DLD1 (cell line): ENCODE results near the gene ATP2B2.

ENCODE experiments used
- in situ Hi-C: cut with HindIII; loops from 2 replicates; pipeline ENCODE4 v1.10.0; 2017; ENCODE audit warnings: low sequenced_read_pairs

Gene ATP2B2

DNA sequence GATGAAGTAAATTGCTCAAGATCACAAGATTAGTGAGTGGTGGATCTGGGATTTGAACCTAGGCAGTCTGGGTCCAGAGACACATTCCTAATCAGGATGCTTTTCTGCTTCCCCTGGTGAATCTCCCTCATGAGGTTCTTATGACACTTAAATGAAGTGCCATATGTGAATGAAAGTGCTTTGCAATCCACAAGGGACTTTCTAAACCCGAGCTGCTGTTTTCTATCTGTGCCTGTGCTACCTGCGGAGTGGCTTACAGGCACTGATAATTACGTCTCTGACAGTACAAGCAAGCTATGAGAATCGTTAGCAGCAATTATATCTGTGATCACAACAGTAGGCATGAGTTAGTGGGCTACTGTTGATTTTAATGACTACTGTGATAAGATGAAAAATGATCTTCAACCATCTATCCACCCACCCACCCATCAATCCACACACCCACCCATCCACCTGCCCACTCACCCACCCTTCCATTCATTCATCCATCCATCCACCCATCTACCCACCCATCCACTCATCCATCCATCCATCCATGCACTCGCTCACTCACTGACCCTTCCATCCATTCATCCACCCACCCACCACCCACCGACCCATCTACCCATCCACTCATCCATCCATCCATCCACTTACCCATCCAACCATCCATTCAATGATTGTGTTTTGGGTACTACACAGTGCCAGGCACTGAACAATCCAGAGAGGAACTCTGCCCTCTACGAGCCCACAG lies 51.8 kb downstream of the ATP2B2 start:
- in situ Hi-C loops: no loop called here

DNA sequence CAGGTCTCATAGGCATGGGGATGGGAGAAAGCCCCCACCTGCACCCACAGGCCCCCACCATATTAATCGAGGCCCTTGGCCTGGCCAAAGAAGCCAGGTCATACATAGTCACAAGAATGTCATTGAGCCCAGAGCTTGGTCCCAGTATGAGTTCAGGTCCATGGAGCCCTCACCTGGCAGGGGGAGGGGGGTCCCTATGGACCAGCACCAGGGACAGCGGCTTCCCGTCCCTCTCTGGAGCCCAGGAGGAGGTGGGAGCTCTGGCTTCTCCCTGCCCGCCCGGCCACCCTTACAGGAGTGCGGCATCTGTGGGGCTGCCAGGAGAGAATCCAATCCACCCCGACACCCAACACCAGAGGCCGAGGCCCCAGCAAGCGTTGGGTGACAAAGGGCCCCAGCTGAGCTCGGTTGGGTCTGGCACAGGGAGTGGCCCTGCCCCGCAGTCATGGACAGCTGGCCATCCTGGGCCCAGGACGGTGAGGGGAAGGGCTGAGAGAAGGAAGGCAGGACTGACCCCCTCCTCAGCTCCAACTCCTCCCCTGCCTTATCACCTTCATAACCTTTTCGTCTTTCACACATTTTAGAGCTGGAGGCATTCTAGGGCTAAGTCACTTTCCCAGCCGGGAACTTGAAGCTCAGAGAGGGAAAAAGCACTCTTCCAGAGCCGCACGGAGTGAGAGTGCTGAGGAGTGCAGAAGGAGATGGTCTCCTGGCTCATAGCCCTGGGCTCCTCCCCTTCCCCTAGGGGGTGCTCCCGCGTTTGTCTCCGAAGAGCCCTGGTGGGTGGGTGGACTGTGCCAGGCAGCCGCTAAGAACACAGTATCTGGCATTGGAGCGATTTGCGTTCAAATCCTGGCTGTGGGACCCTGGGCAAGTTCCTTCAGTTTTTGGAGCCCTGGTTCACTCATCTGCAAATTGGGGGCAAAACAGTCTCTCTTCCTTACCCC lies 54.6 kb downstream of the ATP2B2 start:
- in situ Hi-C loops: no loop called here

DNA sequence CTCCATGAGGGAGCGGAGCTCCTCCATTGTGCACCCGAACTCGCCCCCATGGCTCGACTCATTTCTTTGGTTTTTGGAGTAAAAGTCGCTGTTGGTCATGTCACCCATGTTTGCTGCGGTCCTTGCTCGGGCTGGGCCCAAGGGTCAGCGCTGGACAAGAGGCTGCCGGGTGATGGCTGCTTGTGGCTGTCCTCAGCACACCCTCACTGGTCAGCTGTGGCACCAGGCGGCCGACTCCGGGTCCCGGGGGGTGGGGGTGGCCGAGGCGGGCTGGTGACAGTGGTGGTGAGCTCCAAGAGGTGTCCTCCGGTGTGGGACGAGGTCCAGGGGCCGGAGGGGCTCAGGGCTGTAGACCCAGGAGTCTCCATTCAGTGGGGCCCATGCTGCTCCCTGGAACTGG lies 56.0 kb downstream of the ATP2B2 start:
- in situ Hi-C loops: no loop called here

DNA sequence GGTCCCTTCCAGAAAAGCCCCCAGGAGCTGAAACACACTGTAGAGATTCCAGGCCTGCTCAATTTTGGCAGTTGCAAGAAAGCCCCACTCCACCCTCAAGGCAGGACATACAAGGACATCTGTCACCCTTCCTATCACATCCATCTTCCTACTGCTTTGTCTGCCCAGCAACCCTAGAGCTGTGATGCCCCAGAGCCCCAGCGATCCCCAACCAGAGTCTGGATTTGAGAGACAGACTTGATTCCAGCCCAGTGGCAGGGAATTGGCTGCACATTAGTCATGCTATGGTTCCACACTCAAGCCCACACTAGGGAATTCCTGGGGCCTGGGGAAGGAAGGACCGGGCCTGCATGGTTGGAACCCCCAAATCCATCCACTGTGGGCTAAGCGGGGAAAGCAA lies 56.8 kb downstream of the ATP2B2 start:
- in situ Hi-C loops: no loop called here

DNA sequence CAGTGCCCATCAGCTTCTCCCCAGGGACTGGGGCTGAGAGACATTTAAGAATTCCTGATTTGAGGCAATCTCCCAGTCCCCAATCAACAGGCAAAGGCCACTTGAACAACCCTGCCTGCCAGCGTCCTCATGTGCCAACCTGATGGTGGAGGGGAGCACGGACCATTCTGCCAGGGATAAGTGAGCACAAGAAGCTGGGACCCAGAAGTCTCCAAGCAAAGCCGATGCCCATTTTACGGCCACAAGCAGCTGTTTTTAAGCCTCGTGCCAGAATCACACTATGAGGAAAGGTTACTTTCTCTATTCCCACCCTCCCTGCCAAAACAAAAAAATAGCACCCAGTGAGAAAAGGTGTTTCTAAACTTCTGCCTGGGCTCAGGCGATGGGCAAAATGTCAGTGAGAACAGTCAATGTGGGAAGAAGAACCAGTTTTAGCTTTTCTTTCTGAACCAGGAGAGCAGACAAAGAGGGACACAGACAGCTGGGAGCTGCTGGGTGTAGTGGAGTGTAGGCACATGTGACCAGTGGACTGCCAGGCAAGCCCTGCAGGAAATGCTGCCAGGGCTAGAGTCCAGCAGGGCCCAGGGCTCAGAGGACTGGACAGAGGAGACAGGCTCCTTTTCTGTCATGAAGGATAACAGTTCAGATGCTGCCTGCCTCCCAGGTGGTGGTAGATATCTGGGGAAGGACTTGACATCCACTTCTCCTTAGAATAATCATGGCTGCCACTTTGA lies 57.7 kb downstream of the ATP2B2 start:
- in situ Hi-C loops: no loop called here

DNA sequence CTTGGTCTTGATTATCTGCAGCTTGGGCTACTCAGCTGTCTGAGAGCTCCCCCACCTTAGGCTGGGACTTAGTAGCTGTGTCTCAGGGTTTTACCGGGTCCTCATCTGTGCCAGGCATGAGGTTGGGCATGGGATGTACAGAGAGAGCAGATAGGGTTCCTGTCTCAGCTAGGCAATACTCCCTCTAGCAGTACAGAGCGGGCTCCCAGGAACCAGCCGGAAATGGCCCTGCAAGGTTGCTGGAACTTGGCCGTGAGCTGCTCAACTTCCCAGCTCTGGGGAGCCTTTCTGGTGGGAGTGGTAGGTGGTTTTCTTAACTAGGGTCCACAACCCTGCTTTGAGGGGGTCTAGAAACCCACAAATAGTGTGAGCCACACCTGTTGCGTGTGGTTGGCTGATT lies 58.3 kb downstream of the ATP2B2 start:
- in situ Hi-C loops: no loop called here

DNA sequence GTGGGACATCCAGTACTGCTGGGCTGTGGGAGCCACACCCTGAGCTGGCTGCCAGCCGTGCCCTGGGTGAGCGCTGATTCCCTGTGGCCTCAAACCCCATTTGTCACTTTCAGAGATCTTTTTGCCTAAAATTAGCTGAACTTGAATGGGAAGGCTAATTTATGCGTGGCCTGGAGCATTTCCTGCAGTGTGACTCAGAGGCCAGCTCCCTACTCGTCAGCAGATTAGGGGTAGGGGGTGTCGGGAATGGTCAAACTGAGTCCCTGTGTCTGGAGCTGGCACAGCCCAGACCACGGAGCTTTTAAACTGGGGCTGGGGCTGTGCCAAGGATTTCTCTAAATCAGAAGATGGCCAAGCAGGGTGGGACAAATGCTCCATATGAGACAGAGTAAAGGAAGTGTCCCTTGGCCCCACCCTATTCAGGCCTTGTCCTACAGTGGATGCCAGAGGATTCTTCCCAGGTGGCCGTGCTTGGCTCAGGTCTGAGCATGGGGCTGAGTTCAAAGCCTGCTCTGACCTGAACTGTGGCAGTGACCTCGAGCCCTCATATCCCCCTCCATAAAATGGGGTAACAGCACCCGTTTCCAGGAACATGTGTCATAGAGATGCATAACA lies 59.7 kb downstream of the ATP2B2 start:
- in situ Hi-C loops: no loop called here

DNA sequence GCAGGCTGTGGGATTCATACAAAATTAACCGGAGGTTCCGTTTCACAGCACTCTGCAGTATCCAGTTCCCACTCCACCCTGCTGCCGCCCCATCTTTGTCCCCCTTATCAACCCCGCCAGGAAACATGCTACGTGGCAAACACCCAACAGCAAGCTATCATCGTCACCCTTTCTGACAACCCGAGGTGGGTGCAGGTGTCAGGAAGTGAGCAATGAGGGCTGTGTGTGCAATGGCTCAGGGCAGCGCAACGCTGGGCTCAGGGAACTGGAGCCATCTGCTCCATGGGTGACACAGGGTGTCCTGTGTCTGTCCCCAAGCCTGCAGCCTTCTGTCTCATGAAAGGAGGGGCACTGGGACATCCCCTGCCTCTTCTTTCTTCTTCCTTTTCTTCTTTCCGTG lies 60.9 kb downstream of the ATP2B2 start:
- in situ Hi-C loops: no loop called here

DNA sequence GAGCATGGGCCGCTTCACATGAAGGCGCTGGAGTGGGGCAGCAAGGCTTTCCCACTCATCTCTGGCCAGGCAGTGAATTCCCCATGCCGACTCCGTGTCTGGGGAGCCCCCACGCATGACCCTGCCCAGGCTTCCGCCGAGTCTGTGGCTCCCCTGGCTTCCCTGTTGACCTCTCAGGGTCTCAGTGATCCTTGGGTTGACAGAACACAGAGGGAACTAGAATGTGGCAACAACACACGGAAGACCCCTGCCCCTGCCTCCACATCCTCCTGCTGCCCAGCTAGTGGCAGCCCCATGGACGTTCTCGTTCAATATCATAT lies 61.3 kb downstream of the ATP2B2 start:
- in situ Hi-C loops: no loop called here

DNA sequence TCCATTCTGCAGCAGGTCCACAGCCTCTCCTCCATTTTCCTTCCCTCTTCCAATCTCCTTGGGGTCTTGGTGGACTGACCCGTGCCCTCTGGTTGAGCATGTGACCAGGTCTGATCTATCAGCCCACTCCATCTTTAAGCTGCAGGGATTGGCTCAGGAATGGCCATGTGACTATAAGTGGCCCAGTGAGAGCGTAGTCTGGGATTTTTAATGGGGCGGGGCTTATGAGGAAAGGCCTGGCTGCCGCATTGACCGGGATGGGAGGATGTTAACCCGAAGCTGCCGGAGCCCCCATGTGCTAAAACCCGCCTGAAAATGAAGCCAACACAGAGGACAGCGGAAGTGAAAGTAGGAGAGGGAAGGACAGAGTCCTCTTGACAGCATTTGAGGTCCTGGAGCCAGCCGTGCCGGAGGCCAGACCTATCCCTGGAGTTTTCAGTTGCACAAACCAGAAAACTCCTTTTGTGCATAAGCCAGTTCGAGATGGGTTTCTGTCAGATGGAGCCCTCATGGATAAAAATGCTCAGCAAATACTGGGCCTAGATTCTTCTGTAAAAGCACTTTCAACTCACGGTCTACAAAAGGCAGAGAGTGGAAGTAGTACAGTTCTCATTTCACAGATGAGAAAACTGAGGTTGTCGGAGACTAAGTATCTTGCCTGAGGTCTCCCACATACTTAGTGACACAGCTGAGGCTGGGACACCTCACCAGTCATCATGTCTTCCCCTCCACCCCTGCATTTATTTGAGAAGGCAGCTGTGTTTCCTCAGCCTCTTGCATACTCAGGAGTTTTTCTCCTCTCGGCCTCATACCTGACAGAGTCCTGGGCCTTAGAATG lies 61.9 kb downstream of the ATP2B2 start:
- in situ Hi-C loops: no loop called here

DNA sequence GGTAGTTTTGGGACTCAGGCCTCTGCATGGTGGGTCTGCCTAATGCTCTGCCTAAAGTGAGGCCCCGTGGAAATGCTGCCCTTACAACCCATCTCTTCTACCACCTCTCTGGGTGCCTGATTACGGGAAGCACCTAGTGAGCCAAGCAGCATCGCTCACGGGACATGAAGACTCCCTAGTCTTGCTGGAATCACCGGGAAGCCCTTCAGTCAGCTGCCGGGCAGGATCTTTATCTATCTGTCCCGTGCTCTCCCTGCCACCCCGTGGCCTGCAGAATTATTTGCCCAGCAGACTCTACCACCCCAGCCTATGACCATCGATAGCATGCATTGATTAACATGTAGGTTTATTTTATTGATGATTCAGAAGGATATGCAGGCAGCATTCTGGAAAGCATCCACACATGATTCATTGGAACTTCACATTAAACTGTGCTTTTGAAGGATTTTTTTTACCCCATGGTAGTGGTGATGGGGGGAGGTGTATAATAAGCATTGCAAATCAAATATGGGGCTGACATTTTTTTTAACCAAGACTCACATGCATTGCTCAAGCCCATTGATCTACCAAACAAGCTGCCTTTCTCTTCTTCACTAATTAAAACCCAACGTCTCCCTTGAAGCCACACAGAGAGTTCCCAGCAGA lies 63.1 kb downstream of the ATP2B2 start:
- in situ Hi-C loops: no loop called here

DNA sequence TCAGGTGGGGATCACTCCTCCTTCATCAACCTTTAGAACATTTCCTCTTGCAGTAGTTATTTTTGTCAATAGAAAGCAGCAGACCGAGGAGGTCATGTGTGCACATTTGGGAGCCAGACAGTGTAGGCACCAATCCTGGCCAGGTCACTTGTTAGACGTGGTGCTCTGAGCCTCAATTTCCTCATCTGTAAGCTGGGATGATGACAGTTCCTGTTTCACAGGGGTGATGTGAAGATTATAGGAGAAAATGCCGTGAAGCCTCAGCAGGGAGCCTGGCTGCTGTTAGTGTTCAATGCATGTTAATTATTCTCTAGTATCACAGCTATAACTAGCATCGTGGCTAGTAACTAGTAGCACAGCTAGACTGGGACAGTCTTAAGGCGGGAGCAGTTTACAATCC lies 64.7 kb downstream of the ATP2B2 start:
- in situ Hi-C loops: no loop called here

DNA sequence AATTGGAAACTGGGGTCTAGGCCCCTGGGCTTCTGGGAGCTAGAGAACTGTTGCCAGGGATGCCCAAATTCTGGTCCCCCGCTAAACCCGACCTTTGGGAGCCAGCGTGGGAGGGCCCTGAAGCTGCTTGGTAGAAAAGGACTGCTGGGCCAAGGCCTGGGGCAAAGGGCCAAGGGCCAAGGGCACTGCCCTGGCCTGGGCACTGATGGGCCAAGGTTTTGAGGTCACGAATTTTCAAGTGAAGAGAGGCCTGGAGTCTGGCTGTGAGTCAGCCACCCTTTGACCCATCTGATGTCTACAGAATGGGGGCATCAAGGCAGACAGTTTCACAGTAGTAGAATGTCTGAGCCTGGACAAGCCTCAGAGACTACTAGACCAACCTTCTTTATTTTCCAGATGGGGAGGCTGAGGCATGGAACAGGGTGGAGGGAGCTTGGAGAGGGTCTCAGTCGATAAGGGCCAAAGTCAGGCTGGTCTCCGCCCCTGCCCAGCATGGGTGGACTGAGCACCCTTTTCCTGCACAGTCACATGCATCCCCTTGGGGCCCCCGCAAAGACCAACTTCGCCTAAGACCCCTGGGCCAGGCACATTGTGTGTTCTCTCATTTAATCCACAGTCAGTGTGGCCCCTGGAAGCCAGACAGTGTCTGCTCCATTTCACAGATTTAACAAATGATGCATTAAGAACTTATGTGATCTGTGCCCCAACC lies 66.3 kb downstream of the ATP2B2 start:
- in situ Hi-C loops: no loop called here

DNA sequence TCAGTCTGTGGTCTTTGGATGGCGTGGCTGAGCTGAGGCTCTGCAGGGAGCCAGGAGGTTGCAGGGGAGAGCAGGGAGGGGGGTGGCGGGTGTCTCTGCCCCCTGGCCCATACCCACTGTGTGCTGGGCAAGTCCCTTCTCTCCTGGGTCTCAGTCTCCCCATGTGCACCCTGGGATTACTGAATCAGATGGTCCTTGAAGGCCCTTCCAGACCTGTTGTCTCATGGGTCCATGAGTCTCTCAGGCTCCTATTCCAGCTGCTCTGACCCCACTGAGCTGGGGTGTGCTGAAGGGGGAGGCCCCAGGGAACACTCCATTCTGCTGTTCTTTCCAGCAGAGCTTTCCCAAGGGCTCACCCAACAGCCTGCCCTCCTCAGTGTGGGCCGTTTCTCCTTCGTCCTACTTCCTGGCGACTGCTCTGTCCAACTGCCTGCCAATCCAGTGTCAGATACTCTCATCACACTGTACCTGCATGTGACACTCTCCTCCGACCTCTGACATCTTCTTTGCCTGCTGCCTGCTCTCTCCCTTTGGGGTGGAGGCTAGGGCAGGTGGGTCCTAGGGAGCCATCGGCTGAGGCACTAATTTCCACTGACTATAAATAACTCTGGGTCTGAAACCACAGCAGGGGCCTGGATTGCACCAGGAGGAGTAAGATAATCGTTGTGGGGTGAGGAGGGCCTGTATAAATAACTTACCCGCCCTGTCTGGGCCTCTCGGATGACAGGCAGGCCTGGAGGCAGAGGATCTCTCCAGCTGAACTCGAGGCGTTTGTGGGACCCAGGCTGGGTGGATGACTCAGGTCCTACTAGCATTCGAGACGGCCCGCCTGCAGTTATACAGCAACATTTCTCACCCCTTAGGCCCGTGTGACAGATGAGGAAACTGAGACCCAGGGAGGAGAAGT lies 67.1 kb downstream of the ATP2B2 start:
- in situ Hi-C loops: no loop called here

DNA sequence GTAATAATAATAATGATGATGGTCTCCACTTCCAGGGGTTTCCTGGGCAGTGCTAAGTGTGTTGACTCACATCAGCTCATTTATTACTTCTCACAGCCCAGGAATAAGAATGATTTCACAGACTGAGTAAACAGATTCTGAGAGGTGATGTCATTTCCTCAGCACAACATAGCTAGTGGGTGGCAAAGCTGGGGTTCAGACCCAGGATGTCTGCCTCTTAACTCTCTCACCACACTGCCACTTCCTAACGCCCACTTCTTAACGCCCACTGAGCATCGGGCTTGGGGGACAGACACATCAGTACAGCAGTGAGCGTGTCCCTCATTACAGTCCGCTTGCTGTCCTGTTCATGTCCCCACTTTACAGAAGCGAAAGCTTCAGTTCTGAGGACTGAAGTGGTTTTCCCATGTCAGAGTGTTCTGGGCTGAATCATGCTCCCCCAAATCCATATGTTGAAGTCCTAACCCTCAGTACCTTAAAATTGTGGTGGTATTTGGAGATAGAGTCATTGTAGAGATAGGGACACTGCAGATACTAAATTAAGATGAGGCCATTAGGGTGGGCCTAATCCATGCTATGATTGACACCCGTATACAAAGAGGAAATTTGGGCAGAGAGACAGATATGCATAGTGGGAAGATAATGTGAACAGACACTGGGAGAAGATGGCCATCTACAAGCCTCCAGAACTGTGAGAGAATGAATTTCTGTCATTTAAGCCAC lies 68.0 kb downstream of the ATP2B2 start:
- in situ Hi-C loops: no loop called here

DNA sequence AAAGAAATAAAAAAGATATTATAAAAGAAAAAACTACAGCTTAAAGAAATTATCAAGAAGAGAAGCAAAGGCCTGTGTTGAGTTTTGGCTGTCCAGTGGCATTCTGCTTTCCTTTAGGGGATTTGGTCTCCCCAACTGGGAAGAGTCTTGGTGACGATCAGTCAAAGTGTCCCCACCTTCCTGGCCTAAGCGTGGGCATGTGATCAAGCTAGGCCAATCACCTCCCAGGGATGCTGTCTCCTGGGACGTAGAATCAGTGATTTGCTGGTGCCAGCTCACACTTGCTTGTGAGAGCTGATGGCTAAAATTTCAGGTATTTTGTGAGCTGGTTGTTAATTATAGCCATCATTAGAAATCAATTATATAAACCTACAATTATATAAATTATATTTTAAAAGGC lies 69.5 kb downstream of the ATP2B2 start:
- in situ Hi-C loops: no loop called here

DNA sequence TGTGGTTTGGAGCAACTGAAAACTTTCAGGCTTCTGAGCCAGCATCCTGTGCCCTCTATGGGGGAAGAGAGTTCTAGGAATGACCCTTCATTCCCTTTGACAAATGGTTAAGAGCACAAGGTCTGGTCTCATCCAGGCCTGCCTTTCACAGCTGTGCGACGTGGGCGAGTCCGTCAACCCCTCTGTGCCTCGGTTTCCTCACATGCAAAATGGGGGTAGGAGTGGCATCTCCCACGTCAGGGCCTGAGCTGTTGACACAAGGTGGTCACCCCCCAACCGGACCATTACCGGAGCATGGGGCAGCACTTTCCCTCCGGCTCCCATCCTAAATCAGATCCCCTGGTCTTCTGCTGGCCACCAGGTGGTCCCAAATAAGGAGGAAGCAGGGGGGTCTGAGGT lies 70.4 kb downstream of the ATP2B2 start:
- in situ Hi-C loops: no loop called here
